Activated T-cell treated with anti-CD3 and anti-CD28 coated beads, Interleukin-2, amount 50 U/mL, for 72 hours (primary cell): ENCODE data around the gene DPY19L1. TPM values are rescaled to one million over a fixed set of nuclear protein-coding genes. Genes with fewer than 3 reads are reported as not detected.
A peak's percentile ranks its signal among the peaks of the same experiment; 100 is the strongest.
"Not testable (repeated sequence)": the region's sequence is repeated elsewhere in the genome, so short reads cannot be mapped to it uniquely, and the experiment has no call there.

Source experiments
- ATAC-seq, 2 donors: fragments of 150-1000 bp; cut with Tn5 transposase; replicated peaks in 1 of 2; 2 replicates each; pipeline ENCODE4 v1.10.0; 2021; ENCODE audit warnings: moderate library complexity in 2 of 2, mild to moderate bottlenecking in 1 of 2
- DNase-seq, 2 donors: peaks; one replicate each; pipeline ENCODE4 v3.0.0; 2021 to 2022; ENCODE audit warnings: mixed read lengths in 1 of 2
- H3K27ac Mint-ChIP-seq: one replicate; pipeline ENCODE4 v1.8.0; 2022; ENCODE audit warnings: mild to moderate bottlenecking, moderate library complexity, mixed read lengths
- H3K27me3 Mint-ChIP-seq: one replicate; pipeline ENCODE4 v1.8.0; 2022; ENCODE audit warnings: low read depth, mixed read lengths
- H3K36me3 Mint-ChIP-seq, 2 donors: one replicate each; pipeline ENCODE4 v1.8.0; 2022; ENCODE audit warnings: mixed read lengths in 2 of 2, mild to moderate bottlenecking in 1 of 2; ENCODE audit not compliant: insufficient read depth in 2 of 2
- H3K4me1 Mint-ChIP-seq: one replicate; pipeline ENCODE4 v1.8.0; 2022; ENCODE audit warnings: low read depth, mixed read lengths
- H3K4me3 Mint-ChIP-seq, 2 donors: one replicate each; pipeline ENCODE4 v1.8.0; 2022; ENCODE audit warnings: mild to moderate bottlenecking in 2 of 2, mixed read lengths in 2 of 2, moderate library complexity in 2 of 2
- H3K9me3 Mint-ChIP-seq, 2 donors: one replicate each; pipeline ENCODE4 v1.8.0; 2022; ENCODE audit warnings: mixed read lengths in 2 of 2
- total RNA-seq, 2 donors: library from RNA; stranded (reverse); gene quantifications; one replicate each; pipeline ENCODE4 v1.2.3, GENCODE V29; 2022

DPY19L1 gene
- total RNA-seq, 2 donors from 2014 or later = 7.6 to 14.6 TPM

GRCh38 chr7:34958021-34958420 lies 79.3 kb downstream of the DPY19L1 start:
- no peak overlapping the region for H3K4me3 Mint-ChIP-seq
- peaks cover 2 to 3% of the 10 kb centered on the region in 2 donors for H3K36me3 Mint-ChIP-seq
- DNase-seq (no peak), ATAC-seq (no peak)
- no peaks in the 10 kb centered on the region for H3K9me3 Mint-ChIP-seq
- no peak overlapping the region for H3K27ac Mint-ChIP-seq
- no peaks in the 10 kb centered on the region for H3K4me1 Mint-ChIP-seq
- H3K27me3 Mint-ChIP-seq = no peaks in the 10 kb centered on the region

- no peaks in the 10 kb centered on the region for H3K4me1 Mint-ChIP-seq
- no peaks in the 10 kb centered on the region for H3K36me3 Mint-ChIP-seq
- no peak overlapping the region for H3K27ac Mint-ChIP-seq
- H3K27me3 Mint-ChIP-seq = no peaks in the 10 kb centered on the region
- no peaks in the 10 kb centered on the region for H3K9me3 Mint-ChIP-seq
- DNase-seq (no peak), ATAC-seq (no peak)
- H3K4me3 Mint-ChIP-seq = no peak overlapping the region
Measured at GRCh38 chr7:34952822-34953221, 84.5 kb downstream of the DPY19L1 start.

- ATAC-seq (no peak), DNase-seq (no peak)
- Mint-ChIP-seq H3K4me1 (no peaks in the 10 kb centered on the region), H3K27me3 (no peaks in the 10 kb centered on the region), H3K27ac (no peak overlapping the region), H3K4me3 (no peak overlapping the region), H3K36me3 (no peaks in the 10 kb centered on the region), H3K9me3 (no peaks in the 10 kb centered on the region)
Measured at GRCh38 chr7:34949361-34949760, 87.9 kb downstream of the DPY19L1 start.

- H3K27me3 Mint-ChIP-seq, H3K4me1 Mint-ChIP-seq, DNase-seq, H3K27ac Mint-ChIP-seq, H3K36me3 Mint-ChIP-seq, ATAC-seq, H3K4me3 Mint-ChIP-seq, H3K9me3 Mint-ChIP-seq: not testable (repeated sequence)
Measured at GRCh38 chr7:34947427-34947826, 89.9 kb downstream of the DPY19L1 start.

- H3K27ac Mint-ChIP-seq = no peak overlapping the region
- no peaks in the 10 kb centered on the region for H3K27me3 Mint-ChIP-seq
- DNase-seq (no peak), ATAC-seq (no peak)
- no peaks in the 10 kb centered on the region for H3K4me1 Mint-ChIP-seq
- no peaks in the 10 kb centered on the region for H3K36me3 Mint-ChIP-seq
- H3K9me3 Mint-ChIP-seq = no peaks in the 10 kb centered on the region
- H3K4me3 Mint-ChIP-seq = no peak overlapping the region
Measured at GRCh38 chr7:34946486-34946885, 90.8 kb downstream of the DPY19L1 start.

GRCh38 chr7:34945894-34946477 lies 91.3 kb downstream of the DPY19L1 start:
- H3K9me3 Mint-ChIP-seq, H3K27me3 Mint-ChIP-seq, H3K4me3 Mint-ChIP-seq, DNase-seq, H3K36me3 Mint-ChIP-seq, H3K27ac Mint-ChIP-seq, ATAC-seq, H3K4me1 Mint-ChIP-seq: not testable (repeated sequence)

GRCh38 chr7:34939175-34939574 lies 98.1 kb downstream of the DPY19L1 start:
- H3K9me3 Mint-ChIP-seq = no peaks in the 10 kb centered on the region
- H3K27me3 Mint-ChIP-seq = no peaks in the 10 kb centered on the region
- H3K4me1 Mint-ChIP-seq = peaks cover 5% of the 10 kb centered on the region
- H3K27ac Mint-ChIP-seq = no peak overlapping the region
- H3K4me3 Mint-ChIP-seq = no peak overlapping the region
- DNase-seq (no peak), ATAC-seq (no peak)
- no peaks in the 10 kb centered on the region for H3K36me3 Mint-ChIP-seq

- not testable (repeated sequence) for H3K27ac Mint-ChIP-seq, H3K4me3 Mint-ChIP-seq, H3K36me3 Mint-ChIP-seq, H3K9me3 Mint-ChIP-seq, H3K27me3 Mint-ChIP-seq, H3K4me1 Mint-ChIP-seq
- peak; percentile 2 to 5 for DNase-seq
- ATAC-seq = peak; percentile 78 to 91
Measured at GRCh38 chr7:34935735-34936165, 101.5 kb downstream of the DPY19L1 start.

- Mint-ChIP-seq H3K9me3 (no peaks in the 10 kb centered on the region), H3K4me1 (peaks cover 7% of the 10 kb centered on the region), H3K4me3 (no peak overlapping the region), H3K27me3 (no peaks in the 10 kb centered on the region), H3K36me3 (peaks cover 0 to 2% of the 10 kb centered on the region in 2 donors), H3K27ac (no peak overlapping the region)
- no peak for DNase-seq
- ATAC-seq = no peak
Measured at GRCh38 chr7:34931739-34932138, 105.5 kb downstream of the DPY19L1 start.

- not testable (repeated sequence) for H3K4me3 Mint-ChIP-seq, H3K4me1 Mint-ChIP-seq
Measured at GRCh38 chr7:34929783-34930182, 107.5 kb downstream of the DPY19L1 start.

GRCh38 chr7:34928560-34928959 lies 108.7 kb downstream of the DPY19L1 start:
- Mint-ChIP-seq H3K9me3 (no peaks in the 10 kb centered on the region), H3K4me3 (no peak overlapping the region), H3K36me3 (peaks cover 0 to 2% of the 10 kb centered on the region in 2 donors), H3K4me1 (peaks cover 7% of the 10 kb centered on the region), H3K27ac (peak overlapping the region; percentile 72), H3K27me3 (no peaks in the 10 kb centered on the region)
- no peak for DNase-seq
- peak in 1 of 2 donors; percentile 32 for ATAC-seq

More at GRCh38 chr7:34929783-34930182, 107.5 kb downstream of the DPY19L1 start:
- H3K27ac Mint-ChIP-seq, H3K27me3 Mint-ChIP-seq, ATAC-seq, H3K9me3 Mint-ChIP-seq, DNase-seq, H3K36me3 Mint-ChIP-seq: not testable (repeated sequence)

- no peaks in the 10 kb centered on the region for H3K9me3 Mint-ChIP-seq
- H3K36me3 Mint-ChIP-seq = peaks cover 0 to 2% of the 10 kb centered on the region in 2 donors
- DNase-seq (peak; percentile 45 to 61), ATAC-seq (peak; percentile 50 to 60)
- no peak overlapping the region for H3K27ac Mint-ChIP-seq
- no peak overlapping the region for H3K4me3 Mint-ChIP-seq
- no peaks in the 10 kb centered on the region for H3K27me3 Mint-ChIP-seq
- peaks cover 7% of the 10 kb centered on the region for H3K4me1 Mint-ChIP-seq
Measured at GRCh38 chr7:34928052-34928451, 109.2 kb downstream of the DPY19L1 start.

GRCh38 chr7:34920470-34920869 lies 116.8 kb downstream of the DPY19L1 start:
- not testable (repeated sequence) for H3K27ac Mint-ChIP-seq, DNase-seq, H3K4me1 Mint-ChIP-seq, H3K4me3 Mint-ChIP-seq, H3K9me3 Mint-ChIP-seq, ATAC-seq, H3K36me3 Mint-ChIP-seq, H3K27me3 Mint-ChIP-seq

- not testable (repeated sequence) for H3K36me3 Mint-ChIP-seq, H3K27me3 Mint-ChIP-seq, DNase-seq, H3K9me3 Mint-ChIP-seq, H3K27ac Mint-ChIP-seq, H3K4me1 Mint-ChIP-seq, ATAC-seq, H3K4me3 Mint-ChIP-seq
Measured at GRCh38 chr7:34919038-34919437, 118.2 kb downstream of the DPY19L1 start.
